ENCODE results near the gene ZNF385B. TPM values are rescaled to one million over a fixed set of nuclear protein-coding genes. Genes with fewer than 3 reads are reported as not detected.

Gene ZNF385B
- total and polyA plus RNA-seq, 4 donors, result 3.0 to 7.2 (median 3.9) TPM

DNA sequence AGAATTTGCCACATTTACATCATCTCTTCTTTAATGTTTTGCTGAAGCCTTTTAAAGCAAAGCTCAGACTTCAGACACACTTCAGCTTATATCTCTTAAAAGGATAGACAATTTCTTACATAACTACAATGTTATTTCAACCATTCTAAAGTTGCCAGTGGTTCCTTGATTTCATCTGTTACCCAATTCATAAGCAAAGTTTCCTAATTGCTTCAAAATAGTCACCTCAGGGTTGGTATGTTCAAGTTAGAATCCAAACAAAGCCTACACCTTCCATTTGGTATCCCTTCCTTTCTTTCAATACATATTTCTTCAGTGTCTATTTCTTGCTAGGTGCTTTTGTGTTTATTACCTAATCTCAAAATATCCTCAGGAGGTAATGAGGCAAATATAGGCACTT is 60.6 kb downstream of the ZNF385B start (continued):
- TF ChIP-seq EGR1 (IDR thresholded peaks at IDR 0.05; ENCODE audit: low read depth in 2 of 2), result no peak

DNA sequence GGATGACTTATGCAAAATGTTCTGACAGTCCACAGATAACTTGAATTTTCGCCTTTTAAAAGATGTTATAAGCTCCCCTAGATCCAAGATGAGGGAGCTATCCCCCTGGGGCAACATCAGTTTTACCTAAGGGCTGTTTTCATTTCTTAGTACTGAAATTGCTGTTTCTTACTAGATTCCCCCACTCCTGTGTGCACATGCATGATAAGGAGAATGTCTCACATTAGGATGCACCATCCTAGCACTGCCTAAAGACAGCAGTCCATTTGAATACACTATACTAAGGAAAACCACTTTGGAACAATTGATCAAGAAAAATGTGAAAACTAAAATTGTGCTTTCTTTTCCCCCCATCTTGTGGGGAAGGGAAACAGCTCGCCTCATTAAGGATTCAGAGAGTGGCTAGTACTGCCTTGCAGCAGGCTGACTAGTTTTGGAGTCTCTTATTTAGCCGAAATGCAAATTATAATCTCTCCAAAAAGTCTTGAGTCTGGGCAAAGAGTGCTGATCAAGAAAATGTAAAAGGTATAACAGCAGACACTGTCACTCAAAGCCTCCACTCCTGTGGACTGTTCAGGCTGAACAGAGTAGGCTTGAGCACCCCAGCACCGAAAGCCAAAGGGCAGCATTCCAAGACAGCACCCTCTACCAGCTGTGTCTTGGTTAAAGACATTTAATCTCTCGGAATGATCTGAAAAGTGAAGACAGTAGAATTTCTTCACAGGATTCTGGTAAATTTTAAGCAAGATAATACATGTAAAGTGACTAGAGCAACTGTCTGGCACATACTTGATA is 65.0 kb downstream of the ZNF385B start:
- TF ChIP-seq HNF4G (IDR thresholded peaks at IDR 0.05) (no peak), JUND (IDR thresholded peaks at IDR 0.05) (no peak), TAF1 (conservative IDR thresholded peaks at IDR 0.05) (no peak), EGR1 (IDR thresholded peaks at IDR 0.05; ENCODE audit: low read depth in 2 of 2) (no peak), FOXA1 (IDR thresholded peaks at IDR 0.05) (no peak), SP1 (IDR thresholded peaks at IDR 0.05) (no peak), YY1 (IDR thresholded peaks at IDR 0.05) (no peak), MAX (IDR thresholded peaks at IDR 0.05) (no peak)
- Histone ChIP-seq H3K27ac (ENCODE audit: low read depth in 1 of 2, low read length in 2 of 2) (no peak overlapping the region), H3K4me1 (ENCODE audit: control insufficient read depth in 4 of 4, insufficient read depth in 4 of 4, low read length in 3 of 4) (no peaks in the 10 kb centered on the region), H3K36me3 (ENCODE audit: control insufficient read depth in 4 of 4, insufficient read depth in 3 of 4, low read depth in 1 of 4, low read length in 3 of 4) (no peaks in the 10 kb centered on the region), H3K9ac (ENCODE audit: low read depth in 1 of 2, low read length in 2 of 2) (no peak overlapping the region), H3K9me3 (ENCODE audit: control insufficient read depth in 4 of 4, low read length in 3 of 4) (no peaks in the 10 kb centered on the region), H3K4me3 (ENCODE audit: low read depth in 1 of 3, low read length in 3 of 3) (no peak overlapping the region), H3K27me3 (ENCODE audit: control insufficient read depth in 4 of 4, insufficient read depth in 4 of 4, low read length in 3 of 4) (no peaks in the 10 kb centered on the region)
- DNase-seq (ENCODE audit: low spot score), result no peak
- WGBS, result 87% methylated on average over 5 of the region's 5 CpGs

DNA sequence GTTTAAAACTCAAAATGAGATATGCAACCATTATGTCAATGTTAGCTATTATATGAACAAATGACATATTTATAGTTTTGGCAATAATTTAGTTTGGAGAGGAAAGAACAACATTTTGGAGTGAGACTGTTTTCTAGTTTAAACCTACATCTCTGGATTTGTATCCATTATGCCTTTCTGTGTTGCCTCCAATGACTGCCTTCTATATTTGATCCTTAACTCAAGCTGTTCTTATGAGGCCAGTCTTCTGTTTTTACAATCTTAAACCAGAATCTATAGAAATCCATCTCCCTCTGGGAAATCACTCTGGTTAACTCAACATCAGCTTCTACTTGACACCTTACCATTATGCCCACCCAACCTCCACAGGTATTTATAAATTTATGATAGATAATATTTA is 67.5 kb downstream of the ZNF385B start:
- H3K9ac ChIP-seq (ENCODE audit: low read depth in 1 of 2, low read length in 2 of 2), result no peak overlapping the region
- no peaks in the 10 kb centered on the region for H3K36me3 ChIP-seq (ENCODE audit: control insufficient read depth in 4 of 4, insufficient read depth in 3 of 4, low read depth in 1 of 4, low read length in 3 of 4)
- H3K4me3 ChIP-seq (ENCODE audit: low read depth in 1 of 3, low read length in 3 of 3), result no peak overlapping the region
- H3K27ac ChIP-seq (ENCODE audit: low read depth in 1 of 2, low read length in 2 of 2), result no peak overlapping the region
- no peak for DNase-seq (ENCODE audit: low spot score)
- no peaks in the 10 kb centered on the region for H3K4me1 ChIP-seq (ENCODE audit: control insufficient read depth in 4 of 4, insufficient read depth in 4 of 4, low read length in 3 of 4)
- H3K27me3 ChIP-seq (ENCODE audit: control insufficient read depth in 4 of 4, insufficient read depth in 4 of 4, low read length in 3 of 4), result no peaks in the 10 kb centered on the region
- TF ChIP-seq, protein P1, sequence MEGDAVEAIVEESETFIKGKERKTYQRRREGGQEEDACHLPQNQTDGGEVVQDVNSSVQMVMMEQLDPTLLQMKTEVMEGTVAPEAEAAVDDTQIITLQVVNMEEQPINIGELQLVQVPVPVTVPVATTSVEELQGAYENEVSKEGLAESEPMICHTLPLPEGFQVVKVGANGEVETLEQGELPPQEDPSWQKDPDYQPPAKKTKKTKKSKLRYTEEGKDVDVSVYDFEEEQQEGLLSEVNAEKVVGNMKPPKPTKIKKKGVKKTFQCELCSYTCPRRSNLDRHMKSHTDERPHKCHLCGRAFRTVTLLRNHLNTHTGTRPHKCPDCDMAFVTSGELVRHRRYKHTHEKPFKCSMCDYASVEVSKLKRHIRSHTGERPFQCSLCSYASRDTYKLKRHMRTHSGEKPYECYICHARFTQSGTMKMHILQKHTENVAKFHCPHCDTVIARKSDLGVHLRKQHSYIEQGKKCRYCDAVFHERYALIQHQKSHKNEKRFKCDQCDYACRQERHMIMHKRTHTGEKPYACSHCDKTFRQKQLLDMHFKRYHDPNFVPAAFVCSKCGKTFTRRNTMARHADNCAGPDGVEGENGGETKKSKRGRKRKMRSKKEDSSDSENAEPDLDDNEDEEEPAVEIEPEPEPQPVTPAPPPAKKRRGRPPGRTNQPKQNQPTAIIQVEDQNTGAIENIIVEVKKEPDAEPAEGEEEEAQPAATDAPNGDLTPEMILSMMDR (IDR thresholded peaks at IDR 0.05; ENCODE audit: low read depth, low read length, missing input control), result no peak
- no peak for TF ChIP-seq TAF1 (conservative IDR thresholded peaks at IDR 0.05)
- TF ChIP-seq NR2F2 (IDR thresholded peaks at IDR 0.05), result no peak
- TF ChIP-seq, protein P2, sequence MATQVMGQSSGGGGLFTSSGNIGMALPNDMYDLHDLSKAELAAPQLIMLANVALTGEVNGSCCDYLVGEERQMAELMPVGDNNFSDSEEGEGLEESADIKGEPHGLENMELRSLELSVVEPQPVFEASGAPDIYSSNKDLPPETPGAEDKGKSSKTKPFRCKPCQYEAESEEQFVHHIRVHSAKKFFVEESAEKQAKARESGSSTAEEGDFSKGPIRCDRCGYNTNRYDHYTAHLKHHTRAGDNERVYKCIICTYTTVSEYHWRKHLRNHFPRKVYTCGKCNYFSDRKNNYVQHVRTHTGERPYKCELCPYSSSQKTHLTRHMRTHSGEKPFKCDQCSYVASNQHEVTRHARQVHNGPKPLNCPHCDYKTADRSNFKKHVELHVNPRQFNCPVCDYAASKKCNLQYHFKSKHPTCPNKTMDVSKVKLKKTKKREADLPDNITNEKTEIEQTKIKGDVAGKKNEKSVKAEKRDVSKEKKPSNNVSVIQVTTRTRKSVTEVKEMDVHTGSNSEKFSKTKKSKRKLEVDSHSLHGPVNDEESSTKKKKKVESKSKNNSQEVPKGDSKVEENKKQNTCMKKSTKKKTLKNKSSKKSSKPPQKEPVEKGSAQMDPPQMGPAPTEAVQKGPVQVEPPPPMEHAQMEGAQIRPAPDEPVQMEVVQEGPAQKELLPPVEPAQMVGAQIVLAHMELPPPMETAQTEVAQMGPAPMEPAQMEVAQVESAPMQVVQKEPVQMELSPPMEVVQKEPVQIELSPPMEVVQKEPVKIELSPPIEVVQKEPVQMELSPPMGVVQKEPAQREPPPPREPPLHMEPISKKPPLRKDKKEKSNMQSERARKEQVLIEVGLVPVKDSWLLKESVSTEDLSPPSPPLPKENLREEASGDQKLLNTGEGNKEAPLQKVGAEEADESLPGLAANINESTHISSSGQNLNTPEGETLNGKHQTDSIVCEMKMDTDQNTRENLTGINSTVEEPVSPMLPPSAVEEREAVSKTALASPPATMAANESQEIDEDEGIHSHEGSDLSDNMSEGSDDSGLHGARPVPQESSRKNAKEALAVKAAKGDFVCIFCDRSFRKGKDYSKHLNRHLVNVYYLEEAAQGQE (IDR thresholded peaks at IDR 0.05), result no peak
- no peak for TF ChIP-seq MAX (IDR thresholded peaks at IDR 0.05)
- no peak for TF ChIP-seq SP1 (IDR thresholded peaks at IDR 0.05)
- TF ChIP-seq RXRA (IDR thresholded peaks at IDR 0.05), result no peak
- TF ChIP-seq HNF4A (conservative IDR thresholded peaks at IDR 0.05), result no peak
- TF ChIP-seq YY1 (IDR thresholded peaks at IDR 0.05), result no peak
- TF ChIP-seq HNF4G (IDR thresholded peaks at IDR 0.05), result no peak
- TF ChIP-seq ZBTB33 (IDR thresholded peaks at IDR 0.05), result no peak
- H3K9me3 ChIP-seq (ENCODE audit: control insufficient read depth in 4 of 4, low read length in 3 of 4), result no peaks in the 10 kb centered on the region
